K562 (cell line): ENCODE measurements around the gene ULK3. TPM values are rescaled to one million over a fixed set of nuclear protein-coding genes. Genes with fewer than 3 reads are reported as not detected.

Experiments used
- ATAC-seq: fragments of 200-7000 bp; cut with Tn5 transposase; 3 replicates; pipeline ENCODE4 v1.9.1; 2020; ENCODE audit warnings: moderate library complexity
- BruUV-seq: library from RNA; stranded (reverse); fragments of 400-500 nt; replicated peaks from 2 replicates; lab custom pipeline; 2021; lab: Mats Ljungman, UMichigan
- CTCF ChIA-PET: fragments of 300-600 bp; formaldehyde crosslinking; extraction: SDS; loops from one replicate; lab custom pipeline; 2021; ENCODE audit warnings: low intra/inter-chr PET ratio; lab: Yijun Ruan, JAX
- POLR2A ChIA-PET: fragments of 300-600, 350-650 bp; sonication (Branson Sonifier 250); formaldehyde crosslinking; extraction: SDS; loops from one replicate; lab custom pipeline; 2021; ENCODE audit warnings: antibody characterized with exemption, inconsistent platforms; lab: Yijun Ruan, JAX
- DNase-seq, 4 experiments: peaks; one replicate each; pipeline versions ENCODE4 v3.0.0 to v3.0.0-alpha.2; 2011 to 2018; ENCODE audit warnings: low spot score in 3 of 4, mixed read lengths in 3 of 4; ENCODE audit errors: extremely low read depth in 1 of 4
- FAIRE-seq: peaks from 2 replicates; lab custom pipeline; 2011; peaks lifted over from hg19 to GRCh38; lab: Jason Lieb, UNC
- H2AFZ ChIP-seq: 2 replicates; pipeline ENCODE4 v1.6.0; 2011; ENCODE audit warnings: low read depth, low read length, control low read depth, inconsistent platforms
- H3K27ac ChIP-seq: fragments of 200-600 bp; 3 replicates; pipeline ENCODE4 v1.8.0; 2011; ENCODE audit warnings: low read depth, mild to moderate bottlenecking, control low read depth, inconsistent platforms, low read length, moderate library complexity, mixed read lengths; ENCODE audit errors: extremely low read depth
- H3K27me3 ChIP-seq, 2 experiments: fragments of 300-600 bp in 1 of 2; 2 replicates in 1 of 2; 3 replicates in 1 of 2; pipeline versions ENCODE4 v1.6.0 to v1.8.0; 2011; ENCODE audit warnings: inconsistent platforms in 2 of 2, low read length in 2 of 2, mild to moderate bottlenecking in 1 of 2, mixed read lengths in 1 of 2, moderate library complexity in 1 of 2; ENCODE audit not compliant: control insufficient read depth in 2 of 2, insufficient read depth in 2 of 2
- H3K36me3 ChIP-seq: fragments of 300-600 bp; 3 replicates; pipeline ENCODE4 v1.8.0; 2011; ENCODE audit warnings: mild to moderate bottlenecking, low read length, inconsistent platforms; ENCODE audit not compliant: control insufficient read depth, insufficient read depth
- H3K4me1 ChIP-seq, 2 experiments: fragments of 200-600 bp in 1 of 2; replicated peaks in 1 of 2; 2 replicates in 1 of 2; 3 replicates in 1 of 2; pipeline versions ENCODE4 v1.5.1 to v1.8.0; 2011; ENCODE audit warnings: inconsistent platforms in 2 of 2, low read length in 2 of 2, mild to moderate bottlenecking in 1 of 2, mixed read lengths in 1 of 2, moderate library complexity in 1 of 2; ENCODE audit not compliant: control insufficient read depth in 2 of 2, insufficient read depth in 2 of 2
- H3K4me2 ChIP-seq: 2 replicates; pipeline ENCODE4 v1.6.1; 2011; ENCODE audit warnings: low read length, control low read depth, inconsistent platforms, mixed read lengths; ENCODE audit not compliant: insufficient read depth
- H3K4me3 ChIP-seq: fragments of 200-600 bp; sonication (generic), shearing (Covaris generic); 2 replicates; pipeline ENCODE4 v1.5.1; 2016; ENCODE audit warnings: control low read depth, inconsistent platforms
- H3K79me2 ChIP-seq: fragments of 200-600 bp; 3 replicates; pipeline ENCODE4 v1.8.0; 2011; ENCODE audit warnings: low read length, inconsistent platforms; ENCODE audit not compliant: control insufficient read depth, insufficient read depth
- H3K9ac ChIP-seq, 2 experiments: 2 replicates each; pipeline versions ENCODE4 v1.6.0 to v1.6.1; 2011; ENCODE audit warnings: low read depth in 2 of 2, low read length in 2 of 2, control low read depth in 1 of 2, inconsistent platforms in 1 of 2, mild to moderate bottlenecking in 1 of 2, mixed read lengths in 1 of 2; ENCODE audit not compliant: insufficient read depth in 1 of 2
- H3K9me1 ChIP-seq: one replicate; pipeline ENCODE4 v1.6.0; 2011; ENCODE audit warnings: inconsistent platforms, mild to moderate bottlenecking, low read length, moderate library complexity; ENCODE audit not compliant: control insufficient read depth, insufficient read depth
- H3K9me3 ChIP-seq: replicated peaks from 2 replicates; pipeline ENCODE4 v1.5.1; 2011; ENCODE audit warnings: low read depth, low read length, inconsistent platforms; ENCODE audit not compliant: control insufficient read depth, insufficient read depth
- H4K20me1 ChIP-seq: replicated peaks from 2 replicates; pipeline ENCODE4 v1.6.1; 2011; ENCODE audit warnings: low read length, inconsistent platforms, mixed read lengths; ENCODE audit not compliant: control insufficient read depth, insufficient read depth
- ATF7 ChIP-seq: fragments of 450-650 bp; IDR thresholded peaks from 2 replicates; pipeline ENCODE4 v1.7.1; 2014; ENCODE audit warnings: mild to moderate bottlenecking, moderate library complexity
- CAMTA2 ChIP-seq: fragments of 250-450 bp; sonication (Bioruptor Pico); conservative IDR thresholded peaks from 2 replicates; pipeline ENCODE4 v1.5.1; 2022
- CTBP1 ChIP-seq: fragments of 450-650 bp; IDR thresholded peaks from 2 replicates; pipeline ENCODE4 v1.6.1; 2016; ENCODE audit warnings: borderline replicate concordance
- ELF4 ChIP-seq: fragments of 450-650 bp; formaldehyde crosslinking; IDR thresholded peaks from 2 replicates; pipeline ENCODE4 v1.4.0; 2022; ENCODE audit warnings: missing genetic modification characterization
- EP400 ChIP-seq: fragments of 450-650 bp; IDR thresholded peaks from 2 replicates; pipeline ENCODE4 v1.6.1; 2017; ENCODE audit warnings: antibody characterized with exemption, mild to moderate bottlenecking, moderate library complexity
- KDM1A ChIP-seq, 2 experiments: fragments of 450-650 bp; IDR thresholded peaks; 2 replicates each; pipeline ENCODE4 v1.6.1; 2016; ENCODE audit warnings: mild to moderate bottlenecking in 2 of 2
- PHB ChIP-seq: fragments of 250-450 bp; sonication (Bioruptor Pico); IDR thresholded peaks from 2 replicates; pipeline ENCODE4 v1.5.0; 2021
- PHF8 ChIP-seq: fragments of 200-600 bp; sonication (generic); IDR thresholded peaks from 2 replicates; pipeline ENCODE4 v1.6.1; 2012; ENCODE audit warnings: mixed run types, mild to moderate bottlenecking, inconsistent platforms, low read length, moderate library complexity, borderline replicate concordance
- SMAD4 ChIP-seq: fragments of 250-450 bp; sonication (Bioruptor Pico); conservative IDR thresholded peaks from 2 replicates; pipeline ENCODE4 v1.8.0; 2021; ENCODE audit warnings: inconsistent platforms, mild to moderate bottlenecking, moderate library complexity
- SMARCC2 ChIP-seq: fragments of 450-650 bp; IDR thresholded peaks from 2 replicates; pipeline ENCODE4 v1.6.1; 2017; ENCODE audit warnings: antibody characterized with exemption, moderate library complexity, mild to moderate bottlenecking, low read depth
- SRF ChIP-seq, 2 experiments: fragments of 250-450, 450-650 bp in 1 of 2; sonication (Bioruptor Pico) in 1 of 2; sonication (generic) in 1 of 2; formaldehyde crosslinking; IDR thresholded peaks; 2 replicates each; pipeline versions ENCODE4 v1.5.0 to v1.5.1; 2020 to 2022; ENCODE audit warnings: mild to moderate bottlenecking in 1 of 2, missing genetic modification reagents in 1 of 2
- THRAP3 ChIP-seq: fragments of 450-650 bp; IDR thresholded peaks from 2 replicates; pipeline ENCODE4 v1.6.1; 2016; ENCODE audit warnings: mild to moderate bottlenecking, inconsistent platforms, borderline replicate concordance
- ZBTB17 ChIP-seq: fragments of 450-650 bp; formaldehyde crosslinking; IDR thresholded peaks from 2 replicates; pipeline ENCODE4 v1.4.0; 2020; ENCODE audit warnings: mild to moderate bottlenecking
- ZNF12 ChIP-seq: sonication (generic); formaldehyde crosslinking; IDR thresholded peaks from 2 replicates; pipeline ENCODE4 v1.4.0; 2020; ENCODE audit warnings: mild to moderate bottlenecking, missing genetic modification reagents
- WGBS: fragments of 100-300 bp; shearing (Covaris generic); methylation state at CpG from one replicate; pipeline ENCODE4 v1.1.6; 2016; ENCODE audit warnings: low coverage, mixed read lengths; ENCODE audit not compliant: insufficient coverage; ENCODE audit errors: missing lambda C conversion rate; 5-methylcytosine and 5-hydroxymethylcytosine counted together
- in situ Hi-C: fragments of 300-500 bp; cut with MboI; formaldehyde crosslinking; loops from 4 replicates; pipeline ENCODE4 v1.15.0; 2018; ENCODE audit warnings: inconsistent platforms, mixed read lengths
- intact Hi-C: fragments of 100-400 bp; cut with micrococcal nuclease; formaldehyde crosslinking; loops from 2 replicates; pipeline ENCODE4 v1.14.2; 2022
- polyA plus RNA-seq, 8 experiments: library from polyadenylated mRNA; depleted of rRNA in 4 of 8; stranded (reverse) in 5 of 8; unstranded in 3 of 8; fragments of >200 nt; fragmentation: Nextera tagmentation in 2 of 8; fragmentation: Illumina TruSeq in 1 of 8; extraction: Ambion mirVana in 2 of 8; extraction: Trizol in 1 of 8; gene quantifications; 2 replicates each; pipeline versions ENCODE4 v1.2.1 to v1.2.3, GENCODE V29; 2011 to 2014; ENCODE audit warnings: inconsistent platforms in 1 of 8, missing spikeins in 1 of 8
- total RNA-seq, 7 experiments: library from RNA; depleted of rRNA in 6 of 7; stranded (reverse); fragments of >200 nt in 6 of 7; fragmentation: Illumina TruSeq in 2 of 7; extraction: Trizol in 2 of 7; gene quantifications; 2 replicates each; pipeline versions ENCODE4 v1.2.1 to v1.2.3, GENCODE V29; 2011 to 2021; ENCODE audit warnings: low replicate concordance in 1 of 7
- TF ChIP-seq, protein P1 (sequence below), 2 experiments: fragments of 450-650 bp in 1 of 2; sonication (generic) in 1 of 2; formaldehyde crosslinking in 1 of 2; IDR thresholded peaks; 2 replicates each; pipeline versions ENCODE4 v1.7.1 to v1.9.0; 2016 to 2022; ENCODE audit warnings: inconsistent platforms in 1 of 2, mild to moderate bottlenecking in 1 of 2, missing genetic modification reagents in 1 of 2

ULK3 gene
- total and polyA plus RNA-seq, 9 of the 15 experiments (the other 6 are each of a cell fraction or from before 2014, with no cell fraction given): 0.68 to 68.0 (median 34.9) TPM

DNA sequence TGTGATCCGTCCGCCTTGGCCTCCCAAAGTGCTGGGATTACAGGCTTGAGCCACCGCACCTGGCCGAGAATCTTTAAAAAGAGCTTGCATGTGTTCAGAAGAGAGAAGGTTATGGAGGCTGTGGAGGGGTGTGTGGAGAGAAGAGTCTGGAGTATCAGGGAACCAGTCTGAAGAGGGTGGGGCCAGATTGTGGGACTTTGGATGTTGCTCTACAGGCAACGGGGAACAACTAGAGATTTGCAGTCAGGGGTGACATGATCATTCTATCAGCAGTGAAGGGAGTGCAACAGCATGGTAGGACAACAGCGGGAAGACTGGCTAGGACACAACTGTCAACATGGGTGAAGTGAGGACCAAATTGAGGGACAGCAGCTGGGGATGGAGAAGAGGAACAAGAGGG lies 21.3 kb upstream of the ULK3 start:
- Histone ChIP-seq H4K20me1 (no peaks in the 10 kb centered on the region), H2AFZ (no peak overlapping the region), H3K9me3 (no peaks in the 10 kb centered on the region; the same call in 1 of the 2 replicates), H3K9ac (no peak overlapping the region)
- FAIRE-seq: no peak
- in situ Hi-C loops: no loop called here
- CTCF ChIA-PET: no interaction called here
- intact Hi-C loops: no loop called here
- no peak for TF ChIP-seq PHF8
- no peak for TF ChIP-seq ZBTB17
- TF ChIP-seq CAMTA2 (CRISPR knock-in tag): no peak
- no peak for TF ChIP-seq THRAP3
- no peak for TF ChIP-seq CTBP1
- TF ChIP-seq SMAD4 (CRISPR knock-in tag): no peak
- no peak for TF ChIP-seq SMARCC2
- no peak for TF ChIP-seq ATF7
- TF ChIP-seq EP400: no peak
- TF ChIP-seq ELF4 (CRISPR knock-in tag): no peak
- TF ChIP-seq KDM1A (IDR thresholded peaks at IDR 0.05): no peak
- TF ChIP-seq, protein P1, sequence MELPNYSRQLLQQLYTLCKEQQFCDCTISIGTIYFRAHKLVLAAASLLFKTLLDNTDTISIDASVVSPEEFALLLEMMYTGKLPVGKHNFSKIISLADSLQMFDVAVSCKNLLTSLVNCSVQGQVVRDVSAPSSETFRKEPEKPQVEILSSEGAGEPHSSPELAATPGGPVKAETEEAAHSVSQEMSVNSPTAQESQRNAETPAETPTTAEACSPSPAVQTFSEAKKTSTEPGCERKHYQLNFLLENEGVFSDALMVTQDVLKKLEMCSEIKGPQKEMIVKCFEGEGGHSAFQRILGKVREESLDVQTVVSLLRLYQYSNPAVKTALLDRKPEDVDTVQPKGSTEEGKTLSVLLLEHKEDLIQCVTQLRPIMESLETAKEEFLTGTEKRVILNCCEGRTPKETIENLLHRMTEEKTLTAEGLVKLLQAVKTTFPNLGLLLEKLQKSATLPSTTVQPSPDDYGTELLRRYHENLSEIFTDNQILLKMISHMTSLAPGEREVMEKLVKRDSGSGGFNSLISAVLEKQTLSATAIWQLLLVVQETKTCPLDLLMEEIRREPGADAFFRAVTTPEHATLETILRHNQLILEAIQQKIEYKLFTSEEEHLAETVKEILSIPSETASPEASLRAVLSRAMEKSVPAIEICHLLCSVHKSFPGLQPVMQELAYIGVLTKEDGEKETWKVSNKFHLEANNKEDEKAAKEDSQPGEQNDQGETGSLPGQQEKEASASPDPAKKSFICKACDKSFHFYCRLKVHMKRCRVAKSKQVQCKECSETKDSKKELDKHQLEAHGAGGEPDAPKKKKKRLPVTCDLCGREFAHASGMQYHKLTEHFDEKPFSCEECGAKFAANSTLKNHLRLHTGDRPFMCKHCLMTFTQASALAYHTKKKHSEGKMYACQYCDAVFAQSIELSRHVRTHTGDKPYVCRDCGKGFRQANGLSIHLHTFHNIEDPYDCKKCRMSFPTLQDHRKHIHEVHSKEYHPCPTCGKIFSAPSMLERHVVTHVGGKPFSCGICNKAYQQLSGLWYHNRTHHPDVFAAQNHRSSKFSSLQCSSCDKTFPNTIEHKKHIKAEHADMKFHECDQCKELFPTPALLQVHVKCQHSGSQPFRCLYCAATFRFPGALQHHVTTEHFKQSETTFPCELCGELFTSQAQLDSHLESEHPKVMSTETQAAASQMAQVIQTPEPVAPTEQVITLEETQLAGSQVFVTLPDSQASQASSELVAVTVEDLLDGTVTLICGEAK (IDR thresholded peaks at IDR 0.05): no peak
- TF ChIP-seq, protein P1 (CRISPR knock-in tag; IDR thresholded peaks at IDR 0.05): no peak
- TF ChIP-seq ZNF12 (CRISPR knock-in tag): no peak
- TF ChIP-seq SRF (CRISPR knock-in tag; IDR thresholded peaks at IDR 0.05): no peak
- TF ChIP-seq PHB: no peak
- TF ChIP-seq, all 486 proteins: peak for 0
- BruUV-seq: no TSS peak
- Histone ChIP-seq H3K36me3 (peaks cover 32% of the 10 kb centered on the region; the same call in 2 of the 3 replicates), H3K4me2 (no peak overlapping the region), H3K27ac (no peak overlapping the region), H3K79me2 (peaks cover 44% of the 10 kb centered on the region), H3K9me1 (peaks cover 7% of the 10 kb centered on the region), H3K27me3 (no peaks in the 10 kb centered on the region), H3K4me1 (peaks cover 0 to 5% of the 10 kb centered on the region in 2 experiments; a peak in 2 of 5 replicates), H3K4me3 (no peak overlapping the region)
- DNase-seq (no peak), ATAC-seq (no peak)
- WGBS: 84% methylated on average over 4 of the region's 6 CpGs
- POLR2A ChIA-PET: interaction anchor here (1.2 kb wide), 1 partner anchor 9 kb away, joined by 5 read pairs; no protein-coding TSS in a partner anchor
